HG03558 (cell line): ENCODE results near the gene QRFP.

Experiments used
- ATAC-seq: cut with Tn5 transposase; IDR thresholded peaks from one replicate; pipeline ENCODE4 v1.9.1; 2021; ENCODE audit warnings: moderate number of reproducible peaks; ENCODE audit not compliant: unreplicated experiment; ENCODE audit errors: extremely low read depth

The QRFP gene

GRCh38 chr9:130878295-130878694 lies 18.3 kb downstream of the QRFP start:
- no peak for ATAC-seq

GRCh38 chr9:130877300-130877699 lies 19.3 kb downstream of the QRFP start:
- ATAC-seq = no peak

- ATAC-seq = no peak
Measured at GRCh38 chr9:130874783-130875182, 21.8 kb downstream of the QRFP start.

- ATAC-seq = no peak
Measured at GRCh38 chr9:130873966-130874365, 22.6 kb downstream of the QRFP start.

- no peak for ATAC-seq
Measured at GRCh38 chr9:130872912-130873503, 23.6 kb downstream of the QRFP start.

GRCh38 chr9:130872508-130872907 lies 24.1 kb downstream of the QRFP start:
- ATAC-seq = no peak

GRCh38 chr9:130872093-130872492 lies 24.5 kb downstream of the QRFP start:
- ATAC-seq = no peak

- no peak for ATAC-seq
Measured at GRCh38 chr9:130871395-130872062, 25.1 kb downstream of the QRFP start.

GRCh38 chr9:130870491-130871381 lies 25.9 kb downstream of the QRFP start:
- ATAC-seq = peak; percentile 62

GRCh38 chr9:130869250-130869649 lies 27.4 kb downstream of the QRFP start:
- ATAC-seq = no peak

- ATAC-seq = no peak
Measured at GRCh38 chr9:130868230-130868629, 28.4 kb downstream of the QRFP start.

GRCh38 chr9:130867556-130867955 lies 29.1 kb downstream of the QRFP start:
- no peak for ATAC-seq

- no peak for ATAC-seq
Measured at GRCh38 chr9:130866474-130866965, 30.1 kb downstream of the QRFP start.

- no peak for ATAC-seq
Measured at GRCh38 chr9:130865921-130866320, 30.7 kb downstream of the QRFP start.

- no peak for ATAC-seq
Measured at GRCh38 chr9:130864541-130864940, 32.1 kb downstream of the QRFP start.

GRCh38 chr9:130862747-130863146 lies 33.9 kb downstream of the QRFP start:
- ATAC-seq = no peak

- no peak for ATAC-seq
Measured at GRCh38 chr9:130862217-130862616, 34.4 kb downstream of the QRFP start.

GRCh38 chr9:130861372-130862180 lies 35.0 kb downstream of the QRFP start:
- ATAC-seq = no peak

GRCh38 chr9:130860458-130861316 lies 35.9 kb downstream of the QRFP start:
- no peak for ATAC-seq
